ENCODE results near the gene AP2B1. TPM values are rescaled to one million over a fixed set of nuclear protein-coding genes. Genes with fewer than 3 reads are reported as not detected.
"Not testable (repeated sequence)": the region's sequence is repeated elsewhere in the genome, so short reads cannot be mapped to it uniquely, and the experiment has no call there.

The AP2B1 gene
- polyA plus RNA-seq, 3 donors, result 124 to 141 (median 126) TPM

DNA sequence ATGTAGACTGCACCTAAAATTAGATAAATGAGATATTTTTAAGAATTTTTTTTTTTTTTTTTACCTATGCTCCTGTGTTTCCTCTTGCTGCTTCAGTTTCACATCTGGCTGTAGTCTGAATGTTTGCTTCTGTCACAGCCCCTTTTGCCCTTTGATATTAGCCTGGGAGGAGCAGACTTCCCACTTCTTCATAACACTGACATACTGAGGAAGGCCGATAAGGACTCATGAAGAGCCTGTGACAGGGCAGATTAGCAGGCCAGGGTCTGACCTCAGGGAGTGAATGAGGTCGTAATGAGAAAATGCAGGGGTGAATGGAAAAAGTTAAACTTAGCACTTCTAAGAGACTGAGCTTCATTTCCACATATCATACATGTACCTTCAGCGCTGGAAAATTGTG is 26.4 kb upstream of the AP2B1 start, which contains the start of gene SLFN14:
Gene SLFN14, minus strand, starts transcription at position 117 of the 400 bp plus-strand sequence. CDS start 2,757 bp downstream, outside the sequence.
- DNase-seq (ENCODE audit: extremely low read depth in 1 of 11, low read depth in 9 of 11, low spot score in 4 of 11), result no peak

DNA sequence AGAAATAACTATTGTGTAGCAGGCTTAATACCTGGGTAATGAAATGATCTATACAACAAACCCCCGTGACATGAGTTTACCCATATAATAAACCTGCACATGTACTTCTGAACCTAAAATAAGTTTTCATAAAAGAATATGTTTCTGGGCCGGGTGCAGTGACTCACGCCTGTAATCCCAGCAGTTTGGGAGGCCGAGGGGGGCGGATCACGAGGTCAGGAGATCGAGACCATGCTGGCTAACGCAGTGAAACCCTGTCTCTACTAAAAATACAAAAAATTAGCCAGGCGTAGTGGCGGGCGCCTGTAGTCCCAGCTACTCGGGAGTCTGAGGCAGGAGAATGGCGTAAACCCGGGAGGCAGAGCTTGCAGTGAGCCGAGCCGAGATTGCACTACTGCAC is 23.9 kb upstream of the AP2B1 start:
- DNase-seq (ENCODE audit: extremely low read depth in 1 of 11, low read depth in 9 of 11, low spot score in 4 of 11), result not testable (repeated sequence)

DNA sequence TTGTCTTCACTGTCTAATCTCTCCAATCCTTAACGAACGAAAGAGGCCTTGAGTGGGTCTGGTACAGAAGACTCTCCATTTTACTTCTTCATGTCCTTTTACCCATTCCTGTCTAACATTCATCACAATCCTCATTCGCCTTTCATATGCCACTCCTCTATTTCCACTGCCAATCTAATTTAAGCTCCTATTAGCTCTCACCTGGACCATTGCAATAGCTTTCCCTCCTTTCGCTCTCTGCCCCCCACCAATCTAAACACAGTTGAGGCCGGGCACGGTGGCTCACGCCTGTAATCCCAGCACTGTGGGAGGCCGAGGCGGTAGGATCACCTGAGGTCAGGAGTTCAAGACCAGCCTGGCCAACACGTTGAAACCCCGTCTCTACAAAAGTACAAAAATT is 20.2 kb upstream of the AP2B1 start:
- no peak for DNase-seq (ENCODE audit: extremely low read depth in 1 of 11, low read depth in 9 of 11, low spot score in 4 of 11)

DNA sequence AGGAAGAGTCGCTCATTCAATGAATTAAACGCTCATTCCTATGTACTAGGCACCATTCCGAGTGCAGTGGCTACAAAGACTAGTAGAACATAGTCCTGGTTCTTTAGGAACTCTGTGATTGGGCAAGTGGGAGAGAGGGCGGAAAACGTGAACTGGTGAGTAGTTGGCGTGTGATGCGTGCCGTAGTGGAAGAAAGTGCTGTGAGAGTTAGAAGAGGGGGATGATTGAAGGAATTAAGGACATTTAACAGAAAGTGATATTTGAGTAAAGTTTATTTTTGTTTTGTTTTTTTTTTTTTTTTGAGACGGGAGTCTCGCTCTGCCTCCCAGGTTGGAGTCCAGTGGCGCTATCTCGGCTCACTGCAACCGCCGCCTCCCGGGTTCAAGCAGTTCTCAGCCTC is 18.6 kb upstream of the AP2B1 start:
- DNase-seq (ENCODE audit: extremely low read depth in 1 of 11, low read depth in 9 of 11, low spot score in 4 of 11), result no peak

DNA sequence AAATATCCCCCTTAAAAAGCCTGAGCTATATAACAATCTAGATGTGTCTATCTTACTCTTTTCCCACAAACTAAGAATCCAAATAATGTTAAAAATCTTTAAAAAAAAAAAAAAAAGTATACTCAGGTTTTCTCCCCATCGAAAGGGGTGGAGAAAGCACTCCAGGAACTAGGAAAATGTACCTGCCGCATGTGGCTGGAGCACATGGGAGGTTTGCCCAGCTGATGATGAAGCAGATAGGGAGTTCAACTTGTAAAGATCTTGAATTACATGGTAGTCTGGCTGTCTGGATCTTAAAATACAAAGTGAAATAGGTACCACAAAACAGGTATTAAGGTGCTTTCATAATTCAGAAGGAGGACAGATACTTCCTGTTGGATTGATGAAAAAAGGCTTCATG is 17.7 kb upstream of the AP2B1 start:
- DNase-seq (ENCODE audit: extremely low read depth in 1 of 11, low read depth in 9 of 11, low spot score in 4 of 11), result no peak

DNA sequence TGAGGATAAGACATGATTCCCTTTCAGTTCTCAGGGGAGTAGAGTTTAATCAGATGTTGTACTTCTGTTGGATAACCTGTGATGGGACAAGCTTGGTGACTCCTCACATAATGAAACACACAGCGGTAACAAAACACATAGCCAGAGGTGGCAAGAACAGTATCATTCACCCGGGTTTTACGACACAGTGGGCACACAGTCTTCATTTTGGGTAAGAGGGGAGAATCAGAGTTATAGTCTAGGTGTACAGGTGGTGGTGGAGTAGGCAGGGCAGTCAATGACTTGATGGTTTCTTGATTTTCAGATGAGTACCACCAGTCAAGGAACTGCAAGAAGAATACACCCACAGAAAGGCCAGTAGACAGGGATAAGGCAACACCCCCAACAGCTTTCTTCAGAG is 11.4 kb upstream of the AP2B1 start:
- DNase-seq (ENCODE audit: extremely low read depth in 1 of 11, low read depth in 9 of 11, low spot score in 4 of 11), result no peak

DNA sequence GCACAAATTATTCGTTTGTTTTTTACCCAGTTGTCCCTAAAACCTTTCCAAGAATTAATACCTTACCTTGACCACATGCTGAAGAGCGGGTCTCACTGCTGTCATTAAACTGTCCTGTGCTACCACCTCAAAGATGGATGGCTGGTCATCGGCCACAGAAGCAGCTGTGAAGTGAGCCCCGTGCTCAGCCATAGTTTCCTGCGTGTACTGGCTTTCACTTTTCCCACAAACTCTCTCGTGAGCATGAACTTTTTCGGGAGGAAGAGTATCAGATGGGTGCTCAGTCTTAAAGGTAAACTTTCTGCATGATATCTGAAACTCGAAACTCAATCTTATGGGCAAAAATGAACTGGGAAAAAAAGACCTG is 9.3 kb upstream of the AP2B1 start:
- peak in 1 of 11 donors; percentile 9 for DNase-seq (ENCODE audit: extremely low read depth in 1 of 11, low read depth in 9 of 11, low spot score in 4 of 11)

DNA sequence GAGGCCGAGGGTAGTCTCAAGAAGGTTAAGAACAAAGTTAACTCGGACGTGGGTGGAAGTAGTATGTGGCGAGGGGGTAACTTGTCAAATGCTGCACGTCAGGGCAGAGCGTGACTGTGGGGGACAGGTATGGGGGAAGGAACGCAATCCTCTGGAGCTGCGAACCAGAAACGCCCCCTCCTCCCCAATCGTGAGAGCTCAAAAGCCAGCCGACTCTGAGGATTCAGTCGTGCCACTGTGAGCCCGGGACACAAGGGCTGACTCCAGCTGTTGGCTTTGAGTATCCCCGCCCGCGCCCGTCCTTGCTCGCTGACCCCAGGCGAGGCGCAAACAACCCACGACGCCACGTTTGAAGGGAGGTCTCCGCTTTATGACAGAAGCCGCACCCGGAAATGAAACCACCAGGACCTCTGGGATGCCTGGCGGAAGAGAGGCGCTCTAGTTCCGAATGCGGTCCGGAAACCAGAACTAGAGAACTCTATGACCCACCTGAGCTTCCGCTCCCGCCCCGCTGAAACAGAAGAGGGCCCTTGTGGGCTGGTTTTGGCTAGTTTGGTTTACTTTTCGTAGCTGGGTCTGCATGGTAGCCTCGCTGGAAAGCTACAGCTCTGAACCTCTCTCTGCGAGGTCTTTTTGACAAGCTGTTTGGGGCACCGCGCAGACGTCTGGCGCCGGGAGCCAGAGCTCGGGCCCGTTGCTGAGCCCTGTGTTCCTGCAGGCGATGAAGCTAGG is 8.8 kb upstream of the AP2B1 start, which contains the start of gene PEX12:
Gene PEX12, minus strand, starts transcription at position 375 of the 732 bp plus-strand sequence. CDS start 550 bp downstream, outside the sequence.
- DNase-seq (ENCODE audit: extremely low read depth in 1 of 11, low read depth in 9 of 11, low spot score in 4 of 11), result peak; percentile 82 to 95 (median 87)

DNA sequence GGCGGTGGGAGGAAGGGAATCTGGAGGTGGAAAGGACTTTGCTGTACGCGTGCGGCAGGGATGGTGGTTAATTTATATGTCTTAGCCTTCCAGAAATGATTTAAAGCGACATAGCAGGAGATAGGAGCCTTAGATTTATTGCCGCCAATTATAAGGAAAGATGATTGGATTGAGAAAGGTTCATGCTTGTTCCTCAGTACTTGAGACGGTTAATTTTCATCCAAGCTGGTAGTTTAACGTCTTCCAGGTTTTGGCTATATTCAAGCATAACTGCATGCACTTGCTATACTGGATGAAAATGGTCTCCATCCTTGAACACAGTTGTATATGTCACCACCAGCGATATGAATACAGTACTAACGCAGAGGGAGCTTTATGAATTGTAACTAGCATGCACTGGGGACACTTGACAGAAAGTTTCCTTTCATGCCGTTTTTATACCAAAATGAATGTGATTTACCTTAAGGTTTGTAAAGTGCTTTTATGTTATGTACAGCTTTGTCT is 8.1 kb upstream of the AP2B1 start:
- DNase-seq (ENCODE audit: extremely low read depth in 1 of 11, low read depth in 9 of 11, low spot score in 4 of 11), result no peak

DNA sequence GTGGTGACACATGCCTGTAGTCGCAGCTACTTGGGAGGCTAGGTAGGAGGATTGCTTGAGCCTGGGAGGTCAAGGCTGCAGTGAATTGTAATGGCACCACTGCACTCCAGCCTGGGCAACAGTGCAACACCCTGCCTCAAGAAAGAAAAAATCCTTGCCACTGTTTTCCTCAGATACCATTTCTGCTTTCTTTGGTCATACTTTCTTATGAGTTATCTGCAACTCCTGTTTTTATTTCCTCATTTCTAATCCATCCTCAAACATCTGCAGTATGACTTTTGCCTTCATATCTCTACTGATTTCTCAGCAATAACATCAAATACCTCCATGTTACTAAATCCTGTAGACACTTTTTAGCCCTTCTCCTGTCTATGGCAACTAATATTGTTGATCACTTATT is 3.1 kb upstream of the AP2B1 start:
- DNase-seq (ENCODE audit: extremely low read depth in 1 of 11, low read depth in 9 of 11, low spot score in 4 of 11), result no peak

DNA sequence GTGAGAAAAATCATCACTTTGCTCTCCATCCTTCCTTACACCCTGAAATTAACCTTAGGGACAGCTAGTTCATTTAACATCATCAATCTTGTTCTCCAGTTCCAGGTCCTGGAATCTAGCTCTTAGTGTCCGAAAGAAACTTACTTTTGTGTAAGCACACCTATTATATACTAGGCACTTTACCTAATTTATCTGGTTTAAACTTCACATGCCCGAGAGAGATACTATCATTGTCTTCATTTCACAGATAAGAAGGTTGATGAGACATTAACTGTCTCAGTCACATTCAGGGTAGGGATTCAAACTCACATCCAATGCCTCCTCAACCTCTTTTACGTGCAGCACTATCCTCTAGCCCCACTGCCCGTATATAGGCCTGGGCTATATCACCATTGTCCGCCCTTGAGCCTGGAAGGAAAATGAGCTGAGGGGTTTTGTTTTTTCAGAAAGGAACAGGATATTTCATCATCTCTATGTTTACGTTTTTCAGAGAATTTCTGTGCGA is 501 bp upstream of the AP2B1 start:
- no peak for DNase-seq (ENCODE audit: extremely low read depth in 1 of 11, low read depth in 9 of 11, low spot score in 4 of 11)

DNA sequence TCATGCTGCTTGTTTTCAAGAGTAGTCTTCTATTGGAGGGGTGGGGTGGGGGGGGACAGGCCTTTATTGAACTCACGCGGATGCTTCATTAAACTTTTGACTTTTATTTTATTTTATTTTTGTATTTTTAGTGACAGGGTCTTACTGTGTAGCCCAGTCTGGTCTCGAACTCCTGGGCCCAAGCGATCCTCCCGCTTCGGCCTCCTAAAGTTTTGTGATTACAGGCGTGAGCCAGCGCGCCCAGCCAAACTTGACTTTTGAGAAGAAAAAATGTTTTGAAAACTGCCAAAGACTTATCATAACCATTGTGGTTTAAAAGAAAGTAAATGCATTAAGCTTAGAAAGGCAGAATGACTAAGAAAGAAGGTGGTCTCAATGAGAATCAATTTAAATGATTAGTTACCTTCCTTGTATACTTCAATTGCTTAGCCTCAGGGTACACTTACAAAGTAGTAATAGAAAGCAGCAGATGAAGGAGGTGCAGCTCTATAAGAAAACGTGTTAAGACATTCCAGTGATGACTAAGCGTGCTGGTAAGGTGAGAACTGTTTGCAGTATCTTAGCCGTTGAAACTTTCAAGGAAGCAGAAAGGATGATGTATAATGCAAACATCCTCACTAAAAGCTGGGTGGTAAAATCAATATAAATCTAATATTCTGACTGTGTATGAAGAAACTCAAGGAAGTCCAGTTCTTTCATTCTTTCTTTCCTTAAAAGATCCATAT is 1.2 kb downstream of the AP2B1 start:
- DNase-seq (ENCODE audit: extremely low read depth in 1 of 11, low read depth in 9 of 11, low spot score in 4 of 11), result no peak

DNA sequence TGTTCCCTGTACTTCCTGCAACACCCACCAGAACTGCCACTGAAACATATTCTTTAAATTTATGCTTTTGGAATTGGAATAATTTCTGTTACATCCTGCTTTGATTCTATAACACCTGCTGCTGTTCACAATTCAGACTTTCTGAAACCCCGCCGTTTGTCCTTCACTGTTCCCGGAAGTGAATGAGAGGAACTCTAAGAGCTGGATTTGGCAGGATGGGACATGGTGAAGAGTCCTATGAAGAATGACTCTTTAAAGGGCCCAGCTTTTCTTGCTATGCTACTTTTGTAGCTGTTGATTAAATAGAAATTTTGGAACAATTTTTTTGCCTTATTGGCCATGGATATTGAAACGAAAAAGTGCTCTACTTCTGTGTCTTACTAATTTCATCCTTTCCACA is 8.9 kb downstream of the AP2B1 start:
- DNase-seq (ENCODE audit: extremely low read depth in 1 of 11, low read depth in 9 of 11, low spot score in 4 of 11), result no peak

DNA sequence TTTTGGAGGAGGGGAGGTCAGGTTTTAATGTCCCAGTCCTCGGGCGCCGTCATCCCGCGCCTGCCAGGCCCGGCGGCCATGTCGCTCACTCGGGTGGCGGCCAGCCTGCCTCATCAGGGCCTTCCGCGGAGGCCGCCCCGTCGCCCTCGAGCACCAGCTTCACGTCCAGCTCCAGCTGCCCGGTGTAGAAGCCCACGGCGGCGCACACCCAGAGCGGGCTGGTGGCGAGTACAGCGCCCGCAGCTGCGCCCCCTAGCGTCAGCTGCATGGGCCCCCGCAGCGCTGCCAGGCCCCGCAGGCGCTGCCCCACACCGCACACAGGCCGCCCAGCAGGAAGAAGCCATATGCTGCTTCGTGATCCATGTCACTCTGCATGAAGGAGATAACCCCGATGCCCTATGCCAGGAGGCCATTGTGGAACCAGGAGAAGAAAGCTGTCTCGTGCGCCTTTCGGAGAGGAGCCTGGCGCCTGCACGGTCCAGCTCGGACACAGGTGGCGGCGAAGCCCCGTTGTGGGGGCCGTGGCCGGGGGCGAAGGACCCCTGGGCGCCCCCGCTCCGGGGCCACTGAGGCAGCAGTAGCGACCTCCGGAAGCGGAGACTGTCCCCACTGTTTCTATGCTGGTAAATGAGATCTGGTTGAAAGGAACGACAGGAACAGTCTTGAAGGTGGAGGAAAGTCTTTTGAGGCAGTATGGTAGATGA is 9.6 kb downstream of the AP2B1 start:
- DNase-seq (ENCODE audit: extremely low read depth in 1 of 11, low read depth in 9 of 11, low spot score in 4 of 11), result no peak

DNA sequence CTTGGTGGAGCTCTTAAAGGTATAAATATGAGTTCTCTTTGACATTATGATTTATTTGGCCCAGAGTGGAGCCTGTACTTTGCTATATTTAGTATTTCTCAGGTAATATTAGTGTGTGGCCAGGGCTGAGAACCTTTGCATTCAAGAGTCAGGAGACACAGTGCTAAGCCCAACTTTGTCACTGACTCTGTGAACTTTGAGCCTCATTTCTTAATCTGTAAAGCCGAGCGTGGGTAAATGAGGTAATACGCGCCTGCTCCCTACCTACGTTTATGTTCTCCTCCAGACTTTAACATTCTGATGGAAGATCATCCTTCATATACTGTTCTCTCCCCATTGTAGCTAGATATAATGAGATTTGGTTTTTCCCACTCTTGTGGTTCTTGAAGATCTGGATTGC is 10.5 kb downstream of the AP2B1 start:
- DNase-seq (ENCODE audit: extremely low read depth in 1 of 11, low read depth in 9 of 11, low spot score in 4 of 11), result no peak

DNA sequence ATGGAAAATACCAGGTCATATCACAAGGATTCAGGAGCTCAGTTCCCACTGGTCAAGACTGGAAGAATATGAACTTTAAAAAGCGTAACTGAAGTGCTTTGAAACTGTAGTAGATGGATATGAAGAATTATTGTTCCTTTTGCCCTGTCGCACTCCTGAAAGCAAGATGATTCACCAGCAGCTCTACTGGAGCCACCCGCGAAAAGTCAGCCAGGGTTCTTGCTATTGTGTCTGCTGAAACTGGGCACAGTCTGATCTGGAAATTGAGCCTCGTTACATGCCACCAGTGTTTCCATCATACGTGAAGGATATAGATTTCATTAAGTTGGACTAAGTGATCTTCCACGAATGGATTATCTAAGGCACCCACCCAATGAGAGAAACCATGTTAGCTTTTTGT is 16.6 kb downstream of the AP2B1 start:
- no peak for DNase-seq (ENCODE audit: extremely low read depth in 1 of 11, low read depth in 9 of 11, low spot score in 4 of 11)

DNA sequence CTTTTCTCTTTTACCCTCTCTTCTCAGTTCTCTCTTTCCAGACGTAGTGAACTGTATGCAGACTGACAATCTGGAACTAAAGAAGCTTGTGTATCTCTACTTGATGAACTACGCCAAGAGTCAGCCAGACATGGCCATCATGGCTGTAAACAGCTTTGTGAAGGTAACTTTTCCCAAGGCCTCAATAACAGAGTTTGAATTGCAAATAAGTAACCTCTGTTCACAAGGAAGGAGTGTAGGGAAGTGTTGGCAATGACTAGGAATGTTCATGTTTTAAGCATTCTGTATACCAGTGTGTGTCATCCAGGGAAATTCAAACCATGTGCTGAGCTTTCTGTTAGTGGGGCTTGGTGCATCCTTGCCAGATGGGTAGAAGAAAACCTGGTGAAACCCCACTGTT is 18.6 kb downstream of the AP2B1 start:
- no peak for DNase-seq (ENCODE audit: extremely low read depth in 1 of 11, low read depth in 9 of 11, low spot score in 4 of 11)

DNA sequence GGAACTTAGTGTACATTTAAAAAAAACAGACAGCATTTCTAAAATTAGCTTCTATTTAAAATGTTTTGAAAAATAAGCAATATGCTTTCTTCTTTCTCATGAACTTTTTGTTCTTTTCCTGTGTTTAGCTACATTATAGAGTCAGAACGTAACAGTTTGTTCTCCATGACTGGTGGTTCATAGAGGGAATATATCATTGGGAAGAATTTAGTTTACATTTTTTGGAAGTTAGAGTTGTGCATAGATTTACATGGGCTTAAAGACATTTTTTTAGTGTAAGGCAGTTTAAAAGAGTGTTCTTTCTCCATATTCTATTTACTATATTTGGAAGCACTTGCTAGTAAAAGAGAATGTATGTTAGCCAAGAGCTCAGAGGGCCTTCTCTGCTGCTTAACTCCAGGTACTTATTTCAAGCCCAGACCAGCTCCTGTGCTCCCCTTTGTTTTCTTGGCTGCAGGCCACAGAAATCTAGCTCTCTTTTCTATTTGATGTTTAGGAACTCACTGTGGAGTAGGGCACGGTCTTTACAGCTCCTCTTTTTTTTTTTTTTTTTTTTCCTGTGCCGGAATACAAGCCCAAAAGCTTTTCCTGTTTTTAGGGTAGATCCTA is 20.2 kb downstream of the AP2B1 start:
- no peak for DNase-seq (ENCODE audit: extremely low read depth in 1 of 11, low read depth in 9 of 11, low spot score in 4 of 11)

DNA sequence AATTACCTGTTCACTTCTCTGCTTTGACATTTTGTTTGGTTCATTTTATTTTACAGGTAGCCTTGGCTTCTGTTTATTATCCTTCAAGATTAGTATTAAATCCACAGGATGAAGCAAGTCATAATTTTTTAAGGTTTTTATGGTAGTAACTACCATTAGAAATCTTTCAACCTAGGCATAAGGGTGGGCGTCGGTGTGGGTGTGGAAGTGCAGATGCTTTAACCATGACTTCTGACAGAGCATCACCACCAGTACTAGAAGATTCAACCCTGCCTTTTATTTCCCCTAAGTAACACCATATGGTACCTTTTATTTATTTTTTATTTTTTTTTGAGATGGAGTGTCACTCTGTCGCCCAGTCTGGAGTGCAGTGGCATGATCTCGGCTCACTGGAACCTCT is 22.7 kb downstream of the AP2B1 start:
- DNase-seq (ENCODE audit: extremely low read depth in 1 of 11, low read depth in 9 of 11, low spot score in 4 of 11), result no peak
